HepG2 (cell line): ENCODE measurements around the gene RASA3. TPM values are rescaled to one million over a fixed set of nuclear protein-coding genes. Genes with fewer than 3 reads are reported as not detected.

ENCODE experiments used
- ATAC-seq: fragments of 200-7000 bp; cut with Tn5 transposase; 3 replicates; pipeline ENCODE4 v1.9.1; 2020; ENCODE audit warnings: mild to moderate bottlenecking, moderate library complexity
- BruUV-seq: library from RNA; stranded (reverse); fragments of 400-500 nt; replicated peaks from 2 replicates; lab custom pipeline; 2021; lab: Mats Ljungman, UMichigan
- CTCF ChIA-PET: fragments of 300-600 bp; formaldehyde crosslinking; extraction: SDS; loops from one replicate; lab custom pipeline; 2021; ENCODE audit warnings: low total read pairs, inconsistent platforms, low intra/inter-chr PET ratio; lab: Yijun Ruan, JAX
- POLR2A ChIA-PET: fragments of 350-600 bp; sonication (Branson Sonifier 250); formaldehyde crosslinking; loops from one replicate; lab custom pipeline; 2020; ENCODE audit warnings: antibody characterized with exemption, inconsistent platforms; lab: Yijun Ruan, JAX
- DNase-seq: peaks from one replicate; pipeline ENCODE4 v3.0.0-alpha.2; 2015; ENCODE audit warnings: low spot score
- FAIRE-seq: peaks from 3 replicates; lab custom pipeline; 2011; peaks lifted over from hg19 to GRCh38; lab: Jason Lieb, UNC
- H2AFZ ChIP-seq: one replicate; pipeline ENCODE4 v1.6.1; 2011; ENCODE audit warnings: low read length, inconsistent platforms
- H3K27ac ChIP-seq: fragments of 300-600 bp; 3 replicates; pipeline ENCODE4 v1.8.0; 2011; ENCODE audit warnings: mixed run types, mild to moderate bottlenecking, mixed read lengths, low read length, inconsistent platforms; ENCODE audit not compliant: insufficient read depth; ENCODE audit errors: extremely low read length
- H3K27me3 ChIP-seq, 2 experiments: fragments of 200-600 bp in 1 of 2; 2 replicates in 1 of 2; 3 replicates in 1 of 2; pipeline versions ENCODE4 v1.6.0 to v1.8.0; 2011; ENCODE audit warnings: low read length in 2 of 2, mild to moderate bottlenecking in 2 of 2, moderate library complexity in 2 of 2, inconsistent platforms in 1 of 2; ENCODE audit not compliant: insufficient read depth in 2 of 2, control insufficient read depth in 1 of 2
- H3K36me3 ChIP-seq, 2 experiments: fragments of 200-600 bp in 1 of 2; replicated peaks in 1 of 2; 2 replicates in 1 of 2; 3 replicates in 1 of 2; pipeline versions ENCODE4 v1.5.1 to v1.8.0; 2011; ENCODE audit warnings: low read length in 2 of 2, inconsistent platforms in 1 of 2; ENCODE audit not compliant: insufficient read depth in 2 of 2, control insufficient read depth in 1 of 2
- H3K4me1 ChIP-seq: 2 replicates; pipeline ENCODE4 v1.5.1; 2012; ENCODE audit warnings: low read length, inconsistent platforms; ENCODE audit not compliant: insufficient read depth
- H3K4me2 ChIP-seq: 2 replicates; pipeline ENCODE4 v1.6.0; 2011; ENCODE audit warnings: low read depth, low read length, inconsistent platforms
- H3K4me3 ChIP-seq, 3 experiments: fragments of 200-600 bp in 1 of 3; sonication (generic), shearing (Covaris generic) in 1 of 3; replicated peaks in 1 of 3; 2 replicates each; pipeline ENCODE4 v1.5.1; 2011 to 2016; ENCODE audit warnings: low read length in 3 of 3, inconsistent platforms in 2 of 3, low read depth in 2 of 3, mild to moderate bottlenecking in 2 of 3, control low read depth in 1 of 3, mixed read lengths in 1 of 3; ENCODE audit not compliant: insufficient read depth in 1 of 3
- H3K79me2 ChIP-seq: one replicate; pipeline ENCODE4 v1.6.1; 2011; ENCODE audit warnings: low read length, inconsistent platforms; ENCODE audit not compliant: insufficient read depth
- H3K9ac ChIP-seq: 2 replicates; pipeline ENCODE4 v1.6.0; 2011; ENCODE audit warnings: mild to moderate bottlenecking, low read depth, low read length, inconsistent platforms; ENCODE audit not compliant: insufficient read depth
- H3K9me3 ChIP-seq: 2 replicates; pipeline ENCODE4 v1.5.1; 2012; ENCODE audit warnings: mild to moderate bottlenecking, low read length
- H4K20me1 ChIP-seq: 2 replicates; pipeline ENCODE4 v1.6.0; 2011; ENCODE audit warnings: inconsistent platforms, mild to moderate bottlenecking, low read length, moderate library complexity; ENCODE audit not compliant: insufficient read depth
- AFF4 ChIP-seq: sonication (generic); formaldehyde crosslinking; IDR thresholded peaks from 2 replicates; pipeline ENCODE4 v1.4.0; 2020; ENCODE audit warnings: missing genetic modification reagents
- ATF7-NPFF ChIP-seq: sonication (generic); formaldehyde crosslinking; IDR thresholded peaks from 2 replicates; pipeline ENCODE4 v1.8.1; 2023; ENCODE audit warnings: mild to moderate bottlenecking, low read depth, missing genetic modification reagents, moderate library complexity
- DBP ChIP-seq: sonication (generic); formaldehyde crosslinking; IDR thresholded peaks from 2 replicates; pipeline ENCODE4 v1.4.0; 2020; ENCODE audit warnings: missing genetic modification reagents; ENCODE audit errors: not compliant biosample characterization
- FOXJ3 ChIP-seq: sonication (generic); formaldehyde crosslinking; IDR thresholded peaks from 2 replicates; pipeline ENCODE4 v1.4.0; 2020; ENCODE audit warnings: missing genetic modification reagents, mild to moderate bottlenecking, borderline replicate concordance
- IRF9 ChIP-seq: sonication (generic); formaldehyde crosslinking; IDR thresholded peaks from 2 replicates; pipeline ENCODE4 v1.8.0; 2022; ENCODE audit warnings: missing genetic modification reagents, mild to moderate bottlenecking, borderline replicate concordance
- MYPOP ChIP-seq: sonication (generic); formaldehyde crosslinking; IDR thresholded peaks from 2 replicates; pipeline ENCODE4 v1.8.1; 2023; ENCODE audit warnings: mild to moderate bottlenecking, moderate library complexity, missing genetic modification reagents
- ONECUT2 ChIP-seq: sonication (generic); formaldehyde crosslinking; IDR thresholded peaks from 2 replicates; pipeline ENCODE4 v1.4.0; 2020; ENCODE audit warnings: missing genetic modification reagents
- PATZ1 ChIP-seq: sonication (generic); formaldehyde crosslinking; IDR thresholded peaks from 2 replicates; pipeline ENCODE4 v1.4.0; 2020; ENCODE audit warnings: missing genetic modification reagents
- ZNF24 ChIP-seq: fragments of 450-650 bp; IDR thresholded peaks from 2 replicates; pipeline ENCODE4 v1.6.1; 2017; ENCODE audit warnings: antibody characterized with exemption, mild to moderate bottlenecking
- ZNF883 ChIP-seq: sonication (generic); formaldehyde crosslinking; IDR thresholded peaks from 2 replicates; pipeline ENCODE4 v1.5.1; 2020; ENCODE audit warnings: mild to moderate bottlenecking, missing genetic modification reagents; ENCODE audit errors: not compliant biosample characterization
- ZSCAN9 ChIP-seq: IDR thresholded peaks from 2 replicates; pipeline ENCODE4 v1.6.1; 2016; ENCODE audit warnings: borderline replicate concordance
- WGBS: methylation state at CpG from one replicate; pipeline ENCODE4 v1.1.6; 2017; ENCODE audit warnings: low lambda C conversion rate; 5-methylcytosine and 5-hydroxymethylcytosine counted together
- in situ Hi-C: cut with HindIII; loops from 2 replicates; pipeline ENCODE4 v1.10.0; 2017; ENCODE audit warnings: low pct_unique_long_range_greater_than_20kb; ENCODE audit not compliant: extremely low pct_ligation_motif_present
- intact Hi-C: fragments of 100-400 bp; cut with micrococcal nuclease; formaldehyde crosslinking; loops from one replicate; pipeline ENCODE4 v1.10.0; 2022; ENCODE audit not compliant: unreplicated experiment
- polyA plus RNA-seq, 8 experiments: library from polyadenylated mRNA; depleted of rRNA in 3 of 8; stranded (reverse) in 7 of 8; unstranded in 1 of 8; fragments of >200 nt; fragmentation: Illumina TruSeq in 4 of 8; extraction: Trizol in 4 of 8; gene quantifications; 2 replicates each; pipeline versions ENCODE4 v1.2.1 to v1.2.3, GENCODE V29; 2011 to 2016; ENCODE audit warnings: low read depth in 4 of 8, missing spikeins in 1 of 8, mixed read lengths in 1 of 8; ENCODE audit not compliant: insufficient read depth in 1 of 8
- total RNA-seq, 5 experiments: library from RNA; depleted of rRNA; stranded (reverse); fragments of >200 nt; fragmentation: Illumina TruSeq; extraction: Trizol; gene quantifications; 2 replicates each; pipeline ENCODE4 v1.2.3, GENCODE V29; 2016; ENCODE audit warnings: low read depth in 1 of 5
- TF ChIP-seq, protein P1 (sequence below): sonication (generic); formaldehyde crosslinking; IDR thresholded peaks from 2 replicates; pipeline ENCODE4 v1.4.0; 2020; ENCODE audit warnings: missing genetic modification reagents

RASA3 gene
- total and polyA plus RNA-seq, 2 of the 13 experiments (the other 11 are each of a cell fraction or from before 2014, with no cell fraction given), result 0.05 TPM; not detected in 1

DNA sequence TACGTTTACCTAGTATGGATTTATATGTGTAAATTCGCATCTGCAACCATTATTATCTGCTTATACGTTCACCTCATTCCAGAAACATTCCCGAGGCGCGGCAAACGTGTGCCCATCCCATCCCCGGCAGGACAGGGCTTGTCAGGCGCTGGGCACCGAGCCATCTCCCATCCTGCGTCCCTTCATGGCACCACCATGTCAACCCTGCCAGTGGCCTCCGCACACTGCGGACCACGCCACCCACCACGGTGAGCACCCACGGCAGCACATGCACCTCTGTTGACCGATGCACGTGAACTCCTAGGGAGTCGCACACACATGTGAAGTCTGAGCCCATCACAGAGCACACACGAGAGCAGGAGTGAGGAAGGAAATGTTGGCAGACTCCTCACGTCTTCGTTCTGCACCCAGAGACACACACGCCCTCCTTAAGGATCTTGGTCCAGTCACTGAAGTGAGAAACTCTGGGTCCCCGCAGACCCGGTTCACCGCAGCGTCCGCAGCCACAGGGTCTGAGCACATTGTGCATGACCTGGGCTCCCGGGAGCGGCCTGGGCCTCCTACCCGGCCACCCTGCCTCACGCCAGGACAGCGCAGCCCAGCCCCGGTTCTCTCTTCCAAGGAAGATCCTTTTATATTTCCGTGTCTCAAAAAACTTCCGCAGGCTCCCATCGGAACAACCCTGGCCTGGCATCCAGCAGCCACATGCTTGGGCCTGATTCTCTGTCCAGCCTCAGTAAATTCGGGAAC lies 90.2 kb downstream of the RASA3 start:
- Histone ChIP-seq H2AFZ (no peak overlapping the region), H3K9me3 (no peaks in the 10 kb centered on the region), H3K27me3 (peaks cover 1 to 26% of the 10 kb centered on the region in 2 experiments; a peak in 4 of 5 replicates), H3K36me3 (no peaks in the 10 kb centered on the region), H3K79me2 (no peaks in the 10 kb centered on the region), H3K4me3 (no peak overlapping the region), H3K4me1 (no peaks in the 10 kb centered on the region), H3K4me2 (no peak overlapping the region), H3K27ac (no peak overlapping the region), H3K9ac (no peak overlapping the region), H4K20me1 (no peaks in the 10 kb centered on the region)
- in situ Hi-C loops (no loop called here), intact Hi-C loops (no loop called here)
- no TSS peak for BruUV-seq
- ChIA-PET CTCF (no interaction called here), POLR2A (no interaction called here)
- DNase-seq, result no peak
- WGBS, result 36% methylated on average over 26 of the region's 38 CpGs
- ATAC-seq, result peak; percentile 11; the same call in 1 of the 3 replicates
- FAIRE-seq, result no peak
- TF ChIP-seq FOXJ3 (CRISPR knock-in tag) (no peak), ONECUT2 (no peak), ATF7-NPFF (CRISPR knock-in tag) (no peak), PATZ1 (CRISPR knock-in tag) (no peak), ZSCAN9 (no peak), DBP (CRISPR knock-in tag) (no peak), IRF9 (CRISPR knock-in tag) (no peak), ZNF883 (no peak), ZNF24 (no peak), AFF4 (CRISPR knock-in tag) (no peak), MYPOP (CRISPR knock-in tag) (no peak)
- TF ChIP-seq, protein P1, sequence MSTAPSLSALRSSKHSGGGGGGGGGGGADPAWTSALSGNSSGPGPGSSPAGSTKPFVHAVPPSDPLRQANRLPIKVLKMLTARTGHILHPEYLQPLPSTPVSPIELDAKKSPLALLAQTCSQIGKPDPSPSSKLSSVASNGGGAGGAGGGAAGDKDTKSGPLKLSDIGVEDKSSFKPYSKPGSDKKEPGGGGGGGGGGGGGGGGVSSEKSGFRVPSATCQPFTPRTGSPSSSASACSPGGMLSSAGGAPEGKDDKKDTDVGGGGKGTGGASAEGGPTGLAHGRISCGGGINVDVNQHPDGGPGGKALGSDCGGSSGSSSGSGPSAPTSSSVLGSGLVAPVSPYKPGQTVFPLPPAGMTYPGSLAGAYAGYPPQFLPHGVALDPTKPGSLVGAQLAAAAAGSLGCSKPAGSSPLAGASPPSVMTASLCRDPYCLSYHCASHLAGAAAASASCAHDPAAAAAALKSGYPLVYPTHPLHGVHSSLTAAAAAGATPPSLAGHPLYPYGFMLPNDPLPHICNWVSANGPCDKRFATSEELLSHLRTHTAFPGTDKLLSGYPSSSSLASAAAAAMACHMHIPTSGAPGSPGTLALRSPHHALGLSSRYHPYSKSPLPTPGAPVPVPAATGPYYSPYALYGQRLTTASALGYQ (CRISPR knock-in tag), result no peak
